Posterior cingulate gyrus (tissue), 11 donors: ENCODE measurements around the gene XXYLT1.
"Not testable (repeated sequence)": the region's sequence is repeated elsewhere in the genome, so short reads cannot be mapped to it uniquely, and the experiment has no call there.

Experiments
- DNase-seq, 10 donors: peaks; one replicate each; pipeline versions ENCODE4 v3.0.0 to v3.0.0-alpha.2; 2020 to 2021; ENCODE audit warnings: mixed read lengths in 3 of 10
- intact Hi-C: fragments of 100-400 bp; cut with DNase I; formaldehyde crosslinking; loops from one replicate; pipeline ENCODE4 v1.15.1; 2023

Gene XXYLT1, protein sequence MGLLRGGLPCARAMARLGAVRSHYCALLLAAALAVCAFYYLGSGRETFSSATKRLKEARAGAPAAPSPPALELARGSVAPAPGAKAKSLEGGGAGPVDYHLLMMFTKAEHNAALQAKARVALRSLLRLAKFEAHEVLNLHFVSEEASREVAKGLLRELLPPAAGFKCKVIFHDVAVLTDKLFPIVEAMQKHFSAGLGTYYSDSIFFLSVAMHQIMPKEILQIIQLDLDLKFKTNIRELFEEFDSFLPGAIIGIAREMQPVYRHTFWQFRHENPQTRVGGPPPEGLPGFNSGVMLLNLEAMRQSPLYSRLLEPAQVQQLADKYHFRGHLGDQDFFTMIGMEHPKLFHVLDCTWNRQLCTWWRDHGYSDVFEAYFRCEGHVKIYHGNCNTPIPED

DNA sequence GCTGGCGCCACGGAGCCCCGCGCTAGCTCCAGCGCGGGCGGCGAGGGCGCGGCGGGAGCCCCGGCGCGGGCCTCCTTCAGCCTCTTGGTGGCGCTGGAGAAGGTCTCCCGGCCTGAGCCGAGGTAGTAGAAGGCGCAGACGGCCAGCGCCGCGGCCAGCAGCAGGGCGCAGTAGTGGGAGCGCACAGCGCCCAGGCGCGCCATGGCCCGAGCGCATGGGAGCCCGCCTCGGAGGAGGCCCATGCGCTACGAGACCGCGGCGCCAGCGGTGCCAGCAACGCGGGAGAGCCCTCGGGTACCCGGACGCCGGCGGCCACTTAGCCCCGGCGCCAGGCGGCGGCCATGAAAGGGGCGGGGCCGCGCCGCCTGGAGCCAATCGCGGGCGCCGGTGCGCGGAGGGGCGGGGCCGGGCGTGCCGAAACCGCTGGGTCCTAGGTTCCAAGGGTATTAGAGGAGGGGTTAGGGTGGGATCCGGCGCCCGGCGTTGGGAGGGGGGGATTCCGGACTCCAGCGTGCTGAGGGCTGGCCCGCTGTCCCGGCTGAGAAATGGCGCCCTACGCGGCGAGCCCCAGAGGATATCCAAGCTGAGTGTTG, at the start of gene XXYLT1:
Gene XXYLT1, minus strand, starts transcription at position 343 of the 593 bp plus-strand sequence. Its CDS starts 101 bp downstream, at position 242.
- intact Hi-C loops = loop anchor here (1.0 to 2.0 kb wide), 2 partner anchors 172 to 251 kb away; partner anchors contain the start of gene ACAP2
- peak; percentile 79 to 98 (median 87) for DNase-seq

DNA sequence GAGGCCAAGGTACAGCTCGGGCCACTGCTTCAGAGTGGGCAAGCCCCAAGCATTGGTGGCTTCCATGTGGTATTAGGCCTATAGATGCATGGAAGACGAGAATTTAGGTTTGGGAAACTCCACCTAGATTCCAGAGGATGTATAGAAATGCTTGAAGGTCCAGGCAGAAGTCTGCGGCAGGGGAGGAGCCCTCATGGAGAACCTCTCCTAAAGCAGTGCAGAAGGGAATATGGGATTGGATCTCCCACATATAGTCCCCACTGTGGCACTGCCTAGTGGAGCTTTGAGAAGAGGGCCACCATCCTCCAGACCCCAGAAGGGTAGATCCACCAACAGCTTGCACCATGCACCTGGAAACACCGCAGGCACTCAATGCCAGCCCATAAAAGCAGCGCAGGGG, 48.1 kb upstream of the XXYLT1 start:
- intact Hi-C loops = no loop called here
- DNase-seq = no peak

DNA sequence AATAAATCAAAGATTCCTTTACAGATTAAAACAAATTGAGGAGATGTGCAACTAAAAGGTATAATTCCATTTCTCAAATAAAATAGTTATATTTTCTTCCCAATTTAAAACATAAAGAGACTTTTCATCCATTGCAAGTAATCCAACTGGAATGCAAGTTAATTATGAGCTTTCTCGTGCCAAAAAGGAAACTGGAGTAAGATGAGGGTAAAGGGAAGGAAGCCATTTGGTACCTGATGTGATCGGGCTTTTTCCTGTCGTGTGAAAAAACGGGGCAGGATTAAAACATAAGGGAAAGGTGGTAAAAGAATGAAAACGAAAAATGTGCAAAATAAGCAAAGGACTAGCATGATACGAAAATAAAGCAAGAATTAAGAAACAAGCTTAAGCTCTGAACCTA, 41.8 kb upstream of the XXYLT1 start:
- intact Hi-C loops = no loop called here
- DNase-seq = no peak

DNA sequence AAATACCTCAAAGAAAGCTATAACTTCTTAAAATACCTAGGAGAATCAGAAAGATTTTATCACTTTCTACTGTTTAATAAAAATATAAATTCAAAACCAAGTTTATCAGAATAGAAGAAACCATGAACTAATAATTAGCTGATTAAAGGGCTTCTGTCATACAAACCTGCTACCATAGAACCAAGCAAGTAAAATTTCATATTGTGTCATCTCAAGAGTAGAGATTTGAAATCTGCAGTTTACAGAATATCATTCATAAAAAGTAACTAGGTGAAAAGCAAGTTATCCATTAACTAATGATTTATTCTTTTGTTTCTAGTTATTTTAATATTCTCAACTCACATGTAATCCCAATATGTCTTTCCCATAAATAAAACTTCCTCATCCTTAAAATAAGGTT, 36.8 kb upstream of the XXYLT1 start:
- DNase-seq = no peak
- intact Hi-C loops = no loop called here

DNA sequence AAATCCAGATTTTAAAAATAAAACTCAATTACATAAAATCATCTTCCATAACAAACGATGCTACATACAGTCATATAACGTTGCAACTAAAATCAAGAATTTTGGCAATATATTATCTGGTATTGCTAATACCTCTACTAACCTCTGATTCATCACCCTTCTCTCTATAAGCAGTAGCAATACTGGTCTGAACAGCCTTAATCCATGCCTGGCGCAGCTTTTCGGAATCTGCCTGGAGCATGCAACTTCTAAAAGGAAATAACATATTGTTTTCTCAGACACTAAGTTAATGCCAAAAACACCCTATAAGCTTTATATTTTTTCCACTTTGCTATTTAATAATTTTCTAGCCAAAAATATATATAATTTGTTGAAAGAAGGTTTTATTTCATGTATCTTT, 35.4 kb upstream of the XXYLT1 start:
- intact Hi-C loops = no loop called here
- no peak for DNase-seq

DNA sequence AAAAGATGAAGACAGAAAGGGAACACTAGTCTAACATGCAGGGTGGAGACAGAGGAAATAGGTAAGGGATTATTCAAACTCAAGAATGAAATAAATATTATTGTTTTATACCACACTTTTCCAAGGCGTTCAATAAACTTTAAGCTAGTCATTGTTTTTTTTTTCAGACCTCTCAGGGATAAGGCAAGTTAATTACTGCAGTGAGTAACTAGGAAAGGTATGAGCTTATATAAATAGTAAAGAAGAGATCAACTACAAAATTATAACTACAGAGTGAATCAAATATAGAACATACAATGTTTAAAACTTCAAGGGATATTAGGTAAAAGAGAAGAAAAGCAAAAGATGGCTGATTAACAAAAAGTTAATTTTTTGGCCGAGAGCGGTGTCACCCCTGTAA, 31.5 kb upstream of the XXYLT1 start:
- intact Hi-C loops = no loop called here
- DNase-seq = no peak

DNA sequence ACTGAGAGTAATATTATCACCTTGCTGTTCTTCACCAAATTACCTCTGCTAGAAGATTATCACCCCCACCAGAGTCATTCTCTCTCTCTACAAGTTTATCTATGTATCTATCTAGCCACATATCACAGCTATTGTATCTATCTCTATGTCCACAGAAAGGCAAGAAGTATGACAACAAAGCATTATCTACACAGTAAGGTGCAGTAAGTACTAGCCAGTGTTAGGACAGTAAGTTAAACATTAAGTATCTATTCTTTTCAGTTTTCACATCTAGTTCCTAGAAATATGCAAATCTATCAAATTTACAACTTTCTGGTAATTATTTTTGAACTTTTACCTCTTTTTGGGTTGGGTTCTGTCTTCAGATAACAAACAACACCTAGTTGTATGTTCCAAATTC, 26.5 kb upstream of the XXYLT1 start:
- intact Hi-C loops = no loop called here
- no peak for DNase-seq

DNA sequence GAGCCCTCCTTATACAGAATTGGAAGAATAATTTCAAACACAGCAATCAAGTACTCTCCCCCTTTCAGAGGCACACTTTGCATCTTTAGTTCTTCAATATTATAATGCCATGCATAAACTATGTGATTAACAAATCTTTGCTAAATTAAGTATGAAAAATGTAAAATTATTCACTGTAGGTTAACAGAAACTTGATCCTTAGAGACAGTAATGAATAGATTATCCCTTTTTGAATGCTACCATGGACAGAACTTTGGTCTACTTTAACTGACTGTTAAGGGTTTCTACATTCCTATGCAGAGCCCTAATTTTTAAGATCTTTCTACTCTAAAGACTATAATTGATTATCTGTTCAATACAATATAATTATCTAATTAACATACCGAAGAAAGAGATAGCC, 25.7 kb upstream of the XXYLT1 start:
- DNase-seq = no peak
- intact Hi-C loops = no loop called here

DNA sequence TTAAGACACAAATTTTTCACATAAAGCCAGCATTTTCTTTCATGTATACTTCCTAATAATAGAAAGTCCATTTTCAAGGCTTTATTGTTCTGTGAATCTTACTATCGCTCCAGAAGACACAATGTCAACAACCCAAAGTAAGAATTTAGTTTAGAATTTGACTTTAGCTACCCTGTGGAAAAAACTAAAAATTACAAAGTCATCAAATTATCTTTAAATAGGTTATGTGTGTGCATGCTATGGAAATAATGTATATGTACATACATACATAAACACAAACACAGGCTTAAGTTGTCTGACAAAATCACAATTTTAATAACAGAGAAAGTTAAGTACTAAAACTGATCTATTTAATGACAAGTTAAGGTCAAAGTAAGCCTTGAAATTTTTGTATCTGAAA, 20.2 kb upstream of the XXYLT1 start:
- intact Hi-C loops = no loop called here
- DNase-seq = no peak

DNA sequence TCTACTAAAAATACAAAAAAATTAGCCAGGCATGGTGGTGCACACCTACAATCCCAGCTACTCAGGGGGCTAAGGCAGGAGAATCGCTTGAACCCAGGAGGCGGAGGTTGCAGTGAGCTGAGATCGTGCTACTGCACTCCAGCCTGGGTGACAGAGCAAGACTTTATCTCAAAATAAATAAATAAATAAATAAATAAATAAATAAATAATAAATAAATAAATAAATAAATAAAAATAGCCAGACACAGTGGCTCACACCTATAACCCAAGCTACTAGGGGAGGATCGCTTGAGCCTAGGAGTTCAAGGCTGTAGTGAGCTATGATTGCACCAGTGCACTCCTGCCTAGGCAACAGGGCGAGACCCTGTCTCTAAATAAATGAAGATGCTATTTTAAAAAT, 19.7 kb upstream of the XXYLT1 start:
- DNase-seq, intact Hi-C loops: not testable (repeated sequence)

DNA sequence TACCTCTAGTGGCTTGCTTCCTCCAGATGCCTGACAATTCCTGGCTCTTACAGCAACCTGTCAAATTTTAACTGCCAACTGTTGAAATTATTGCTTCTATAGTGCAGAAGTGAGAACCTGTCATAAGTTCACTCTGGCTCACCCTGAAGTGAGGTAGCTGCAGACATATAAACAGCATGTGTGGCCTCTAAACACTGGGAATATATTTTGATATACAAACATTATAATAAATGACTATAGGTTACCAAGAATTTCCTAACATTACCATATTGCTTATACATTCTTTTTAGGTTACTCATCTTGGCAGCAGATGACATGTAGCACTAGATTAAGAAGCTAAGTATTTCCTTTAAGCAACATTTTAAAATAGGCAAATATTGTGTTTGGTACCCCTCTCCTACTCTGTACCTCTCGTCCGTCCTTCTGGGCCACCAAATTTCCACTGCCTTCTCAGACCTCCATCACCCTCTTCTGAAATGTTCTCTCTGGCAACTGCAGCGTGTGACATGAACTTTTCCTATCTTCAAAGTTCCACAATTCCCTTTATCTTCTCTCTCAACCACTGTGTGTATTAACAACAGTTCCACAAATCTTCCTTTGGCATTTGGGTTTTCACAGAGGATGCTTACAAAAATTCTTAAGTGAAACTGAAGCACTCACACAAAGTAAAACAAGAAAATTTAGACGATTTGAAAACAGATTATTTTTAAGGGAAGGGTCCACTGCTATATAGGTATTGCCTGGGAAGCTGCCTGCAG, 15.3 kb upstream of the XXYLT1 start:
- intact Hi-C loops = no loop called here
- no peak for DNase-seq

DNA sequence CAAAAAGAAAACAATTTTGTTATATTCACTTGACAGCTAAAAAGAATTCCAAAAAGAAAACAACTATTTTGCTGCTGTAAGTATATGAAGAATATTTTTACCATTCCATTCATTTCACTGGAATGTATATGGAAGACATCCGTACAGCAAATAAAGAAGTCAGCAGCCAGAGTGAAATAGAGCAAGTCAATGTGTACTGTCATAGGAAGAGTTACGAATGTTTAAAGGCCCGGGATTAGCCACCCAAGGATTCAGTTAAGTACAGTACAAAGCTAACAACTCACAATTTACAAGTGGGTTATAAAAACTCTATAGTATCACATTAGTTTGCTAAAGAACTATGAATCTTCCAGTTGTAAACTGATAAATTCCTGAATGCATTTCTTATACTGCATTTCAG, 14.4 kb upstream of the XXYLT1 start:
- DNase-seq = no peak
- intact Hi-C loops = no loop called here

DNA sequence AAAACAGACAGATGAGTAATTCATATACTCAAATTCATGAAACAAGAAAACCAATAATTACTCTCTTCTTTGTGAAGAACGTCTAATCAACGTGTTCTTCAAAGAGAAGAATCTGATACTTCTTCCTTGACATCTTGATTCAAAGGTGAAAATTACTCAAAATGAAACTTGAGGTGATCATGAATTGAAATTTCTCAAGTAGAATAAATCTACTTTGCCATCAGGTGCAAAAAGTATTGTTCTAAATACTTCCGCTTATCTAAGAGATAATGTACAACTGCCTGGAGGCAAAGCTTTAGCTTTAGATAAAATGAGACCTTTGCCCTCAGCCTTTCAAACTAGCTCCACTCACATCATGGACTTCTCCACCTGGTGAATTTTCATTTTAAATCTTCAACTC, 13.9 kb upstream of the XXYLT1 start:
- DNase-seq = no peak
- intact Hi-C loops = no loop called here

DNA sequence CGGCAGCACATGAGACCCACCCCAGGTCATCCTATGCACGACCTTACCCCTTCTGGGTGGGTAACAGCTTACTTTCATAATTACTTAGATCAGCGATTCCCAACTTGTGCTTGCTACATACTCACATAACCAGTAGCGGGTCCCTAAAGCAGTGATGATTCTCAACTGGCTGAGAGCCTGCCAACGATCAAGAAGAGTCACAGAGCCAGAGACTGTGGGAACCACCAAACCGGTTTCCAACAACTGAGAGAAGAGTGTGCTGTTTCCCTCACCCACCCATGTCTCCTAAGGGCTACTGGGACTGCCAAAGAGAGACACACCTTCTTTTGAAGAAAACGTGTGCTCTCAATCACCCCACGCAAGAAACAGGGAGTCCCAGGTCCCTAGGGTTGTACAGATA, 12.0 kb upstream of the XXYLT1 start:
- intact Hi-C loops = no loop called here
- no peak for DNase-seq

DNA sequence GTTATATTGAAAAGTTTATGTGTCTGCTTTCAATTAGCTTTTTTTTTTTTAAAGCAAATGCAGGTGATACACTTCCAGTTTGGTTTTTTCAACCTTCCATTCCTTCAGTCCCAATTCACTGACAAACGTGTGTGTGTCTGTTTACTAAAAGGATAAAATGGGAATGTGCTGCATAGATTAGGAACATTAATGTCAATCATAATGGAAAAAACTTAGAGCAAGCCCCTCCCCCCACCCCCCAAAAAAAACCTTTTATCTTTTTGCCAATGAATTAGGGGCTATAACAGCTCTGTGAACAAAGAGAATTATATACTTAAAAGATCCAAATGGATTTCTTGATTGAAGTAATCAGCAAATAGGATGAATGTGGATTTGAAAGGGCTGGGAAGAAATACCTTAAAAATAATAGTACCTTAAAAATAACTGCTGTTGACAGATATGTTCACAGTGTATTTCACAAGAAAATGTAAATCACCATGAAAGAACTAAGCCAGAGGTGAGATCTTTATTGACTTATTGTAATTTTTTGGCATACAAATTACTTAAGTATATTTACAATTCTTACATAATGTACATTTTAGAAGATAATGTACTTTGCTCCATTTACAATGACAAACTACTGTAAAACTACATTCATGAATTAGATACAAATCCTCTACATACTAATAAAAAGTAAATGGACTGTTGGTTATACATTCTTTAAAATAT, 3.5 kb upstream of the XXYLT1 start:
- DNase-seq = no peak
- intact Hi-C loops = no loop called here

DNA sequence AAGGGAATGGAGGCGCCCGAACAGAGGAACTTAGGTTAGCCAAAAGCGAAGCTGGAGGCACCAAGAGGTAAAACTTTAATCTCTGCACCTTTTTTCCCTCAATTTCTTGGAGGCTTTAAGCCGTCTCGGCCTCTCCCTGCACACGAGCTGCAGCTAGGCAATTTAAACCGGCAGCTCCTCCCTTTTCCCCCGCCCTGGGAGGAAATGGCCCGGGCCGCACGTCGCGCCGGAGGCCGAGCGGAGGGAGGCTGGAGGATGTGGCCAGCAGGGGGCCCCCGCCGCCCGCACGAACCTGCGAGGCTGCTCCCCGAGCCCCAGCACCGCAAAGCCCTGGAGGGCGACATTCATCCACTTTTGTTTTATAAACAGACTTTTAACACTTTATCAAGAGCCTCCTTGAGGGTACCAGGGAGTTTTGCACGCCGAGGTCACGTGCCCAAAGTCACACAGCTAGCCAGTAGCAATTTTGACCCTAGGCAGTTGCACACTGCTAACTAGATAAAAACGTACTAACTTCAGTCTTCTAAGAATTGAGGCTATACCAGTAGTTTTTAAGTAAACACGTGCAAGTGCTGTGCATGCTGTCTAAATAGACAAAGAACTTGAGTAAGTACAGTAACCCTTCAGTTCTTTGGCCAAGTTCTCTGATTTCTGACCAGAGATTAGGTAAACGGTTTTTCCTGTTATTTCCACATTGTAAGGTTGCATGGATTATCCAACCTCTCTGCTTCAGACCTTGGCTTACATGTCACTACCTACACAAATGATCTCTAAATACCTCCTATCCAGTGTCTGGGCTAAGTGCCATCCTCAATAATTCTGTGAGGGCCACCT, 668 bp upstream of the XXYLT1 start:
- peak; percentile 76 to 98 (median 86) for DNase-seq
- intact Hi-C loops = loop anchor here (1.0 to 2.0 kb wide), 2 partner anchors 171 to 251 kb away; partner anchors contain the start of gene ACAP2

DNA sequence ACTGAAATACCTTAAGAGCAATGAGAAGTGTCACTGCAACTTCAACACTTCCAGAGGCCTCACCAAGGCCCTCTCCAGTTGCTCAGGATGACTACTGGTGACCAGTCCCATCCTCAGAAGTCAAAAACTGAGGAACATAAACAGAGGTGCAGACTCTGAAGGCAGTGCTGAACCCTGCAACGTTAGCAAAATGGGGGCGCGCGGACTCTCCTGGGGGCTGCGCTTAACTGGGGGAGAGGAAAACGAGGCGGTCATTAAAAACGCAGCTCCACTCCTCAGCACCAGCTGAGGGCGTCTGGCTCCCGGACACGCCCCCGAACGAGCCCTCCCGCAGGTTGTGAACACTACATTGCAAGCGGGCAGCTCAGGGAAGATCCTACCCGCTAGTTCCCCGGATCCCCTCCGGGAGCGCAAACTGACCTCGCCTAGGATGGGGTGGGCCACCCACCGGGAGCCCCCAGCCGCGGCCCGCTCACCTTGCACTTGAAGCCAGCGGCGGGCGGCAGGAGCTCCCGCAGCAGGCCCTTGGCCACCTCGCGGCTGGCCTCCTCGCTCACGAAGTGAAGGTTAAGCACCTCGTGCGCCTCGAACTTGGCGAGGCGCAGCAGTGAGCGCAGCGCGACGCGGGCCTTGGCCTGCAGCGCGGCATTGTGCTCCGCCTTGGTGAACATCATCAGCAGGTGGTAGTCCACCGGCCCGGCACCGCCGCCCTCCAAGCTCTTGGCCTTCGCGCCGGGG, 711 bp downstream of the XXYLT1 start:
- intact Hi-C loops = loop anchor here (2.0 kb wide), 1 partner anchor 173 kb away; the partner anchor contains the start of gene ACAP2

DNA sequence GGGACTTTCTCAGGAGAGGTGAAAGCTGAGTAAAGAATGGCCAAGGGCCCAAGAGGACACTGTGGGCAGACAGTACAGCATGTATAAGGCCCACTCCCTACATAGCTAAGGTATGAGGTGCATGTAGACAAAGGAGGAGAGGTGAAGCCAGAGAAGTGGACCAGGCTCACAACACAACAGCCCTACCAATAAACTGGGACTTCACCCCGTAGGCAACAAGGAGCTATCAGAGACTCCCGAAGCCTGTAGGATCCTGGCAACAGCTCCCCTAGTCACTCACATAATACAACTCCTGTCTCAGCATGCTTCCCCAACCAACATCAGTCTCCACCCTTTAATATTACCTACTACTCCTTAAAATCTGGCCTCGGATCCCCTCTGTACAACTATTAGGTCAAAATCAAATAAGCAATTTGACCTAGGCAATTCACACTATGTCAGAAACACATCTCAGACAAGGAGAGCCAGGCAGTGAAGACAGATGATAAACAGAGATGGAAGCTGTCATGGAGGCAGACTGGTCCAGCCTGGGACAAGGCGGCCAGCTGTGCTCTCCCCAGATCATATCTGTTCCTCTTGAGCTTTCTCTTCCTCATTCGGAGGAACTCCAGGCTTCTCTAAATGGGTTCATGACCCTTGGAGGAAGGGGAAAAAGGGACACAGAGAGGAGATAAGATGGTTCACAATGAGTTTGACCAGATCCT, 1.4 kb downstream of the XXYLT1 start:
- intact Hi-C loops = loop anchor here (2.0 to 10.0 kb wide), 2 partner anchors 173 to 505 kb away; partner anchors contain the start of gene ACAP2
- DNase-seq = no peak

More for the DNA sequence above, 711 bp downstream of the XXYLT1 start:
- peak in 5 of 10 donors; percentile 41 to 93 (median 78) for DNase-seq
